ENCODE measurements around the gene GPATCH2L.

Gene GPATCH2L

DNA sequence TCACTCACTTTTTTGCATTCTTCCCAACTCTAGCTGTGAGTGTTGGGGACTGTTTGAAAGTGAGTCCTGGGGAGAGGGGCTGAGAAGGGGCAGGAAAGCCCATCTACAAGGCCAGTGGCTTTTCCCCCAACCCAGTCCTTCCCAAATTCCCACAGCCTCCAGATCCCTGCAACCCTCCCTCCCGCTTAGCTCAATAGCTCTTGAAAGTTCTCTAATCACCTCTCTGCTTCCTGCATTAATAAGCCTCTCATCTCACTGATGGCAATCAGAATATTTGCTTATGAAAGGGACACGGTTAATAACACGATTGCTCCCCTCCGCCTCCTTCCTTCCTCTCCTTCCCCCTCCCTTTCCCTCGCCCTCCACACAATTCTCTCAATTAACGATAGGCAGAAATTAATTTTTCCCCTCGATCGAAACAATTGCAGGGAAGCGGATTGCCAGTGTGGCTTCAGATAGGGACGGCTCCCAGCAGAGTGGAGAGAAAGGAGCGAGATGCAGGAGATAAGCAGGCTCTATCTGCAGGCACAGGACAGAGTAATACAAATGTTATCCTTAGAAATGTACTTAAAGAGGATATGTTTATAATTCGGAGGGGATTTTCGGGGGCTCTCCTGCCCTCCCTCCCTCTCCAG, 15.1 kb upstream of the GPATCH2L start:
- no peak for DNase-seq (ENCODE audit: low spot score)

DNA sequence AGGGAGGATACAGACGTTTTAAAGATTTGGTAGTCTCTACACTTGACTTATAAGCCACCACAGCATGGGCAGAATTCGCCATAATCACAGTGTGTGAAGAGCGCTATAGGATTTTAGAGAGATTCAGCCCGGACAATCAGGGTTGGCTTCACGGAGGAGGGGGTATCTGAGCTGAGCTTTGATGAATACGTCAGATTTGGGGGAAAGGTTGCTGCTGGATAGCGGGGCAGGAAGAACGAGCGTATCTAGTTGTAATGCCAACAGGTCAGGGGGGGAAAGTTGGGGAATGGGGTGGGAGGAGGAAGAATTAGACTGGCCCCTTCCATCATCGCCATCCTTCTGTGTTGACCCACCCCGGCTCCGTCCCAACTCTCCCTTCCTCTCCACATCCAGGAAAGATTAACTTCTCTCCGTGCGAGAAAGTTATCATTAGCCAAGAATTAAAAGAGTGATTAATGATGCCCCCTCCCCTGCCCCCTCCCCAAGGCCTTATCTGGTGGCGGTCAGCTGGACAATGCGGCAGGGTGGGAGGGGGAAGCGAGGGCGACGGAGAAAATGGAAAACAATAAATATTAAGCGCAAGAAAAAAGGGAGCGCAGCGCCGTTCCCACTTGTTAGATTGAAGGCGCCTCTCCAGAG, 13.5 kb upstream of the GPATCH2L start:
- DNase-seq (ENCODE audit: low spot score), result no peak

DNA sequence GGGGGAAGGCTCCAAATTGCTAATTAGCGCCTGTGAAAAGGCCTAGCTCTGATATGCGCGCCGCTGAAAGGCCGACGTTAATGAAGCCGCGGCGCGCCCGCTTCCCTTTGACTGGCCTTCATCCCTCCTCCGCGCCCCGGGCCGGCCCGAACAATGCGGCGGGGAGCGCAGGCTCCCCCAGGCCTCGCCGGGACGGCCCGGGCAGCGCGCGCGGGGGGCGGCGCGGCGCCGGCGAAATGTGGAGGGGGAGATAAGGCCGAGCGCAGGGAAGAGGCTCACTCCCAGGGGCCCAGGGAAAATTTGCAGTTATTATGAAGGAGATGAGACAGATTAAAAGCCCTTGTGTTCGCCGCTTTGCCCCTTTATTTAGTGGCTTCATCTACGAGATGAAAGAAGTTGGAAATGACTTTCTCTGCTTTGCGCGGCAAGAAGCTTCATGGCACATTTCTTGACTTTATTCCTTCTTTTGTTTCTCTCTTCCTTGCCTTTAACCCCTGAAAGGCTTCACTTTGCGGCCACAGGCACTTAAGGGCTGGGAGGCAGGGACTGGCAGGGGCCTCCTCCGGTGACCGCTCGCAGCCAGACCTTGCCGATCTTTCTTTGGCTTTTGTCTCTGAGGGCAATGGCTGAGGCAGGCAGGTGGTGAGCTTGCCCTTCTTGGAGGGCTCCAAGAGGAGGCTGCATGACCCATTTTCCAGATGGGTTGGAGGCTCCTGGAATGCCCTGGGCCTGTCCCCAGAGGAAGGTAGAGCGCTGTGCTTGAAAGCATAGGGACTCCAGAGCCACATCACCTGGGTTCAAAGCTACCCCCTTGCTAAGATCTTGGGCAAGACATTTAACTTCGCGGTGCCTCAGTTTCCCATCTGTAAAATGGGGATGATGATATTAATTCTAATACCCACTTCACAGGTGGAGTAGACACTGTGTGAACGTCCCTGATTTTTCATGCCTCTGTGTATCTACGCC, 12.7 kb upstream of the GPATCH2L start:
- no peak for DNase-seq (ENCODE audit: low spot score)

DNA sequence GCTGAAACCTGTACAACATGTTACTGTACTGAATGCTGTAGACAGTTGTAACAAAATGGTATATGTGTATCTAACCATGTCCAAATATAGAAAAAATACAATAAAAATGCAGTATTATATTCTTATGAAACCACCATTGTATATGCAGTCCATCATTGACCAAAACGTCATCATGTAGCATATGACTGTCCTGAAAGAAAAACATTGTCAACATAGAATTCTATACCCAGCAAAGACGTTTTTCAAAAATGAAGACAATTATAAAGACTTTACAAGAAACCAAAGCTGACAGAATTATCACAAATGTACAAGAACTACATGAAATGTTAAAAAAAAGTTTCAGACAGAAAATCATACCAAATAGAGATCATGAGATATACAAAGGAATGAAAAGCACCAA, 8.1 kb upstream of the GPATCH2L start:
- DNase-seq (ENCODE audit: low spot score), result no peak

DNA sequence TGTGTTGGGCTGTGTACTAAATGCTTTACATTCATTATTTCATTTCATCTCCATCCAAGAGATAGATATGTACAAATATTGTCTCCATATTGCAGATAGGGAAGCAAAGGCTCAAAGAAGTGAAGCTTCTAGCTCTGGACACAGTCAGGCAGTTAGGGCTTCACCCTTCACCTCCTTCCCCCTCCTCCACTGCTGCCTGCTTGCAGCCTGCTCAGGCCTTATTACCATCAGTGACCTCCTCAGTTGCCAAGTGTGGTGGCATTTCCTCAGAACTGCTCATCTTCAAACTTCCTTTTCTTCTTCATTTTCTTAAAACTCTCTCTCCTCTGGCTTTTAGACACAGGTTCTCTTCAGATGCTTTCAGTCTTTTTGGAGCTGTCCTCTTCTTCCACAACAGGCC, 4.7 kb upstream of the GPATCH2L start:
- DNase-seq (ENCODE audit: low spot score), result no peak

DNA sequence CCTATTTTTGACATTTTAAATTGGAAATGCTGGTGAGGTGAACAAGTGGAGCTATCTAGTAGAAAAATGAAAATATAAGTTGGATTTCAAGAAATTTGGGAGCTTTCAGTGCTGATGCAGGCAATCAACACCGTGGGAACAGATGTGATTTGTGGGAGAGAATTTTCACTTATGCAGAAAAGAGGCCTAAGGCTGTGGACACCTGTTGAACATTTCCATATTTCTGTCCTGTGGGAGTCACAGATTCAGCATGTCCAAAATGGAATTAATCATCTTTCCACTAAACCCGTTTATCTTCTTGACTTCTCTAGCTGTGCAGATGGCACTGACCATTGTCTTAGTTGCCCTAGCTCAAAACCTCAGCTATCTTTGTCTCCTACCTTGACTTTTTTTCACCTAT, 2.5 kb upstream of the GPATCH2L start:
- no peak for DNase-seq (ENCODE audit: low spot score)

DNA sequence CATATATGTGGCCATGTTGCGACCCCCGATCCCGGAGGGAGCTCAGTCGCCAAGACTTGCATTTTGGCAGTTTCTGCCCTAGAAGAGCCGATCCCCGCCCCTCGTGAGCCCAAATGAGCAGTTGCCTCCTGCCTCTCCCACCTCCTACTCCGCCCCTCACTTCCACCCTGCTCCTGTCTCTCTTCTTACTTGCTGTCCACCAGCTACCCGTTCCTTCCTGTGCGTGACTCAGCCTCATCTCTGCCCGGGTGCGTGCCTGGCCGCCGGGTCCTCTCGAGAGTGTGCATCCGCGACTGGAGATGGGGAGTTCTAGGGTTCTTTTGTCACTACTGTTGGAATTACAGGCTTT, 585 bp downstream of the GPATCH2L start:
- DNase-seq (ENCODE audit: low spot score), result peak; percentile 93

DNA sequence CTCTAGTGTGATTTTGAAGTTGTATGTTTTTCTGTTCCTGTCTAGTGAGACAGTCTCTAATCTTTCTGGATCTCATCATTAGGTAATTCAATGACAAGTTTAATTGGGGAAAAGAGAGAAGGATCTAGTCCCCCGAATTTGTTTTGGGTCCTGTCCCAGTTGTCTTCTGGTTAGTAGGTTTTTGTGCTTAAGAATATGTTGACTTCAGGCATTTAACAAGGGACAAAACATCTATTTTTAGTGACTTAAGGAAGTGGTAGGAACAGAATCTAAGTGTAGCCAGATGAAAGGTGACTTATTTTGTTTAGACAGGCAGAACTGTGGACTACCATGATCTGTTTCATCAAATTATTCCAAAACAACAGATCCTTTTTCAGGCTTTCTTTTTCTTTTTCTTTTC, 2.2 kb downstream of the GPATCH2L start:
- no peak for DNase-seq (ENCODE audit: low spot score)

DNA sequence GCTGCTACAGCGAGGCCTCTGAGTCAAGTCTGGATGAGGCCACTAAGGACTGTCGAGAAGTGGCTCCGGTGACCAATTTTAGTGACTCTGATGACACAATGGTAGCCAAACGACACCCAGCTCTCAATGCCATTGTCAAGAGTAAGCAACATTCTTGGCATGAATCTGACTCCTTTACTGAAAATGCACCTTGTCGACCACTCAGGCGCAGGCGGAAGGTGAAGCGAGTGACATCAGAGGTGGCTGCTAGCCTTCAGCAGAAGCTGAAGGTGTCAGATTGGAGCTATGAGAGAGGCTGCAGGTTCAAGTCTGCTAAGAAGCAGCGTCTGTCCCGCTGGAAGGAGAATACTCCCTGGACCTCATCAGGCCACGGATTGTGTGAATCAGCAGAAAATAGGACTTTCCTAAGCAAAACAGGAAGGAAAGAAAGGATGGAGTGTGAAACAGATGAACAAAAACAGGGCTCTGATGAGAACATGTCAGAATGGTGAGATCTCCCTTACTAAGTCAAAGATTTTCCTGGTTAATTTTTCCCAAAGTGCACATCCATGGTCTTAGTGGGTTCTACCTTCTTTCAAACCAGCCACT, 2.9 kb downstream of the GPATCH2L start:
- DNase-seq (ENCODE audit: low spot score), result no peak

DNA sequence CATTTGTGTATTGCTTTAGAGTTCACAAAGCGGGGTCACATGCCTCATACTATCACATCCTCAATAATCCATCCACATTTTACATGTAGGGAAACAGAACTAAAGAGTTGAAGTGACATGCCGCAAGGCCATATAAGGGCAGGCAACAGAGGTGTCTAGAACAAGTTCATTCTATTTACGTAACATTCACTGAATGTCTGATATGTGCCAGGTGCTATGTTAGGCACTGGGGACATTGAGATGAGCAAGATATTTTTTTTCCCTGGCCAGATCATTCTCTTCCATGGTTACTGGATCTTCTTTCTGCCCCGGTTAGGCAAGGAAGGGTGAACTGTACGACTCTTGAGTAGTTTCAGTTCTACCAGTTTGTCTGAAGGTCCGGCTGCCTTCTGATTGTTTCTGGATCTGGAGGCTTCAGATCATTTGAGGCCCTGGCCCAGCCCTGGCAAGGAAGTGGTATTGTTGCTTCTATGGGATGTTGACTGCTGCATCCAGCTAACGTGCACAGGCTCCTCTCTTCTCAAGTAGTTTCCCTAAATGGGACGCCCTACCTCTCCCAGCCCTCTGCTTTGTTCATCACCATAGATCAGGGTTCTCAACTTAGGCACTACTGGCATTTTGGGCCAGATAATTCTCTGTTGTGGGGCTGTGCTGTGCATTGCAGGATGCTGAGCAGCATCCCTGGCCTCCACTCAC, 12.1 kb downstream of the GPATCH2L start:
- no peak for DNase-seq (ENCODE audit: low spot score)

DNA sequence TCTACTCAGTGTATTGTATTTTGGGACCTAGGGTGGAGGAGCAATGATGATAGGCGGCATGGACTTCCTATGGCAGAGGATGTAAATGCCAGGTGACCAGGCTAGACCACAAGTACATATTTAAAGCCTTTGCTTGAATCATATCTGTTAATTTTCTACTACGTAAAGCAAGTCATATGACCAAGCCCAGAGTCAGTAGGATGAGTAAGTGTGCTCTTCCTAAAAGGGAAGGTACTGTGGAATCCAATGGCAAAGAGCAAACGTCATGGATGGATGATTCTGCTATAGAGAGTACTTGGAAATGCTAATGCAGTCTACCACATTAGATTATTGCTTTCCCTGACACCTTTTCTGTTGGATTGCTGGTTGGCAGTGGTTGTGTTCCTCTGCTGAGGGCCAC, 16.8 kb downstream of the GPATCH2L start:
- DNase-seq (ENCODE audit: low spot score), result no peak

DNA sequence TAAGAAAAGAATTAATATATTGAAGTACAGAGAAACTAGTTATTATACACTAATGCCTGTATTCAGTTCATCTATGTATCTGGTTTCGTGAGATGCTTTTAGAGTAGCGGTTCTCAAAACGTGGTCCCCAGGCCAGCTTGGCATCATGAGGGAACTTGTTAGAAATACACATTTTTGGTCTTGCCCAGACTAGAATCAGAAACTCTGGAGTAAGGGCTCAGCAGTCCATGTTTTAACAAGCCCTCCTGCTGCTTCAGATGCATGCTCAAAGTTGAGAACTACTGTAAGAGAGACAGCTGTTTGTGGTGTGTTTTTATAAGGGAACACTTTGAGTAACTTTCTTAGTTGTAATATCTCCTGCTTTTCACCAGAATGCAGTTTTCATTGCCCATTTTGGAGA, 18.1 kb downstream of the GPATCH2L start:
- DNase-seq (ENCODE audit: low spot score), result no peak

DNA sequence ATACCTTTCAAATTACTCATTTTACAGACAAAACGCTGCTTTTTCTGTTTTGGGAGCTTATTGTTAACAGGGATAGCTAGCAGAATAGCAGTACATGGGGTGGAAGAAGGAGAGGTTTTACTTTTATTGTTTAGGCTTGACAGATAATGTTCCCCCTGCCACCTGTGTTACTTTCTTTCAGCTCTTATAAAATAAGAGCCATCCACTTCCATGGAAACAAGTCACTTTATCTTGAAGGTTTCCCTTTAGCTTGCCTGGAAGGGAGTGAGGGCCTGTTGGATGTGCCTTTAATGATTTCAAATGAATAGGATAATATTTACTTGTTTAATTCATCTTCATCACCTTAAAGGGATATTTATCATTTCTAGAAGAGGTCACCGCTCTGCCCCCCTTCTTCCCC, 23.3 kb downstream of the GPATCH2L start:
- no peak for DNase-seq (ENCODE audit: low spot score)

DNA sequence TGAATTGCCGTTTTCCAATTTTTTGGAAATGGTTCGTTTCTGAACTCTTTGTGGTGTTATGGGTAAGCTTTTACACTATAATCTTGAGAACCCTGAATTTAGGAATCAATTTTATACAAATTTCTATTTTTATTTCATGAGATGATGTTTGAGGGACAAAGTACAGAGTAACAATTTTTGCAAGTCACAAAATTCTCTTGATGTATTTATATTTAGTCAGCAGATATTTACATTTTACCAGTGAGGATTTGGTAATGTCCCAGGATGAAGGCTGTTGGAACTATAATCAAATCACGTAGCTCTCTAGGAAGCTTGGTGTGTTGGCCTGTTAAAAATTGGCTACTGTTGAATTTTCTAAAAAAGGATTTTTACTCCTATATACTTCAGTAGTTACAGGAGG, 24.2 kb downstream of the GPATCH2L start:
- no peak for DNase-seq (ENCODE audit: low spot score)

DNA sequence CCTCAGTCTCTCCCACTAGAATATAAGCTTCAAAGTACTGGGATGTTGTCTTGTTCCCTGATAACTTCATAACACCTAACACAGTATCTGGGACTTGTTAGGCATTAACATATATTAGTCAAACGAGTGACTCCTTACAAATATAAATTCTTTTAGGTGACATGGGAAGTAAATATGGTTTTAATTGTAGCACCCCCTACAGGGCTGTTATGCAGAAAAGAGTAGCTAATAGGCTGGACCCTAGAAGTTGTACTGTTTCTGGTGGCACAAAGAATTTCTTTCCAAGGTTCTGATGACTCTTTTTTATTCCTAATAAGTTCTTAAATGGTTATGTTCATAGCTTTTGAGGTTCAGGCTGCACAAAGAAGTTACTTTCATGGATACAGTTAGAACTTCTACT, 29.8 kb downstream of the GPATCH2L start:
- DNase-seq (ENCODE audit: low spot score), result peak; percentile 4

DNA sequence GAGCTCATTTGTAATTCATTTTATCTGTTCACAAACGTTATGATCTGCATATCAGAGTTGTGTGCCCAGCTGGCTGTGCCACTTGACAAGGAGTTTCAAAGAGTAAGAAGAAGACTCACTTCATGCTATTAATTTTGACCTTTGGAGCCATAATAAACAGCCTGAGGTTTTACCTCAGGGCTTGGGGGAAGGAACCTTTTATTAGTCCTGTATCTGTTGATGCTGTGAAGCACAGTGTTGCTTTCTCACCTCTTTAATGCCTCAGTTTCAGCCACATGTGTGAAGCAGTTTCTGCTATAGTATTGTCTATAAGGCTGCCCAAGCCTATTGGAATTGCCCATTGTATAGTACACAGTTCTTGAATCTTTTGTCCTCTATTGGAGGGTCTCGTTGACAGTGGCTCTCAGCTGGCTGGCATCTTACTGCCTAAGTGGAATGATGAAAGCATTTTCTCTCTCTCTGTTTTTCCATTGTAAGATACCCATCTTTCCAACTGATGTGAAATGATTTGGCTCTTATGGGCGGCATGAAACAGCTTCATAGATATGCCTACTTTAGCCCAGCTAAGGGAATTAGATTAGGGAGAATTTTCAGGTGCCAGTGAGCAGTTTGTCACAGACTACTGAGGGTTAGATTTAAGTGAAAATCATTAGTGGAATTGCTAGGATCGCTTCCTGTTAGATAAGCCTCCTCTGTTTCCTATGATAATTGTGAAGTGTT, 34.7 kb downstream of the GPATCH2L start:
- no peak for DNase-seq (ENCODE audit: low spot score)

DNA sequence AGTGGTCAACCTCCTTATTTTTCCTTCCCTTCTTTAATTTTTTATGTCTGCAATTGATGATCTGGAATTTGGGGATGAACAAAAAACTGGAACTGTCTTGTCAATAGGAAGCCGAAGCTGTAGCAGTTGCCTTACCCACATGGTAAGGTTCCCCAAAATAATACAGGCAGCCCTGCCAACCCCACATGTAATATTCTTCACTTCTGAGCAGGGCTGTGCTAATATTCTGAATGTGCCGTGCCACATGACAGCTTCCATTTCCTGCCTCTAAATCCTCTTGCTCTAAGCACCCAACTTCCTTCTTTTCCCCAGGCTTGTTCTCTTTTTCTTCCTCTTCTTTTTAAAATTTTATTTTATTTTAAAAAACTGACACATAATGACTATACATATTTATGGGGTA, 39.6 kb downstream of the GPATCH2L start:
- no peak for DNase-seq (ENCODE audit: low spot score)

DNA sequence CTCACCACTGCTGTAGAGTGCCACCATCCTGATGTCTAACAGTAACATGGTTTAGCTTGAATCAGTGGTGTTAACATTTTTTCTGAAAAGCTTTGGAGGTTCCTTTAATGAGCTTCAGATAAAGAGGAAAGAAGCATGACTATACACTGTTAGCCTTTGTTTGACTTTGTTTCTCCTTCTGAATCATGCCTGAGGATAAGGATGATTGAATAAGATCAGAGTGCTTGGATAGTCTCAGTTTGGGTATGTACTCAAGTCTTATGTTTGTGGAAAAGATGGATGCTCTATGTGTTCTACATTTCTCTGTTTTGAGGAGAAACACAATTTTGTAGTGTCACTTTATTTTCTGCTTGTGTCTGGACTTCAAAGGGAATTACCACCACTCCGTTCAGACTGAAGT, 42.0 kb downstream of the GPATCH2L start:
- no peak for DNase-seq (ENCODE audit: low spot score)

DNA sequence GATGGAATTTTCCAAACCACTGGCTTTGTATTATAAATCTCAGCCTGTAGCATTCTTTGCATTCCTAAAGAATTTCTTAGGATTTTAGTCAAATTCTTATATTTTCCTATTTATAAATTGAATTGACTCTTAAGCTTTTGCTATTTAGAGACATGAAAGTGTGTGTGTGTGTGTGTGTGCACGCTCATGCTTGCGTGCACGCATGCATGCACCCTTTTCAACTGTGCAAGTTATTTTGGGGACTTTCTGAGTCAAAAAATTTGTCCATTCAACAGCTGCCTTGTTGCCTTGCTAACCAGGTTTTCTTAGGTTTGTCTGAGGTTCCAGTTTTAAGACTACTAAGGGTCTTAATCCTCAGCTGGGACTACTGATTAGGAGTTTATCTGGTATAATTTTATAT, 42.6 kb downstream of the GPATCH2L start:
- no peak for DNase-seq (ENCODE audit: low spot score)

DNA sequence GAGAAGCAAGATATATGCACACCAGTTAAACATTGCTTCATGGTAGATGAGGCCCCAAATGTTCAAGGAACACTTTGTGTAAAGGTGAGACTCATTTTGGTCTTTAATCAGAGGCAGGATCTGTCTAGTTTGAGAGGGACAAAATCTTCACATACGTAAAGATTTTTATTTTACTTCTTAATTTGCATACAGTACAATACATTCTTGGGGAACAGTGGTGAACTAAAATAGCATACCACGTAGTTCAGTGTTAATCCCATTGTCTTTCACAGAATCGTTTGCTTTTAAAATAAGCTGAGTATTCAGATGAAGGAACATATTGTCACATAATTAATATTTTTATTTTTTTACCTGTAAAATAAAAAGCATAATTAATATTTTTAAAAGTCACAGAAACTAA, 43.3 kb downstream of the GPATCH2L start:
- DNase-seq (ENCODE audit: low spot score), result no peak

DNA sequence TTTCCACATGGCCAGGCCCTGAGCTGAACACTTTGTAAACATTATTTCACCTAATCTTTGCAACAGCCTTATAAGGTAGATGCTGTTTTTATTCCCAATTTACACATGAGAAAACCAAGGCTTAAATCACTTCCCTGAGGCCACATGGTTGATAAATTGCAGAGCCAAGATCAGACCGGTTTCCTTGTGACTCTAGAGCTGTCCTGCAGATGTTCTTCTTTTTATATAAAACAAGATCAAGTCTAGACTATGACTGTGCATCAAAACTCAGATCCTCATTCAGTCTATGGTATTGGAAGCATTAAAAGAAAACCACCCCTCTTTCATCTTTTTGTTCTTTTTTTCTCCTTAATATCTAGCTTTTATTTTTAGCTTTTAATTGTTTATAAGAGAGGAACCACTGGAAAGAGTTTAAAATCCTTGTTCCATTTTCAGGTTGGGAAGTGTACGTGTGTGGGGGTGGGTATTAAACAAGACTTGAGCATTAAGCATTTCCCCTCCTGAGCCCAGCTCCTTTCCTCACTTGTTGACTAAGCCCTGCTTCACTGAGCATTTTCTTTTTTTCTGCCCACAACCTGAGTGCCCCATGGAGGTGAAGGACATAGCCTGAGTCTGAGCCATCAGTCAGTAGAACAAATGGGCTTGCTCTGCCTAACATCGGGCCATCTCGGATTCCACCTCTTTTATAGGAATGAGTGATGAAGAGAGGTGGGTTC, 45.4 kb downstream of the GPATCH2L start:
- no peak for DNase-seq (ENCODE audit: low spot score)
